ENCODE results near the gene HCN2.
"Not testable (repeated sequence)": the region's sequence is repeated elsewhere in the genome, so short reads cannot be mapped to it uniquely, and the experiment has no call there.

Gene HCN2

GRCh38 chr19:602391-603301, 13.0 kb downstream of the HCN2 start:
- DNase-seq (ENCODE audit: extremely low spot score, insufficient read length, low read depth) (no peak), FAIRE-seq (no peak)

- not testable (repeated sequence) for DNase-seq (ENCODE audit: extremely low spot score, insufficient read length, low read depth); FAIRE-seq
These were observed 13.6 kb downstream of the HCN2 start for GRCh38 chr19:603302-603639.

GRCh38 chr19:603779-604178, 14.1 kb downstream of the HCN2 start:
- not testable (repeated sequence) for FAIRE-seq; DNase-seq (ENCODE audit: extremely low spot score, insufficient read length, low read depth)

GRCh38 chr19:604355-604754, 14.7 kb downstream of the HCN2 start:
- FAIRE-seq, result no peak
- no peak for DNase-seq (ENCODE audit: extremely low spot score, insufficient read length, low read depth)

- not testable (repeated sequence) for FAIRE-seq; DNase-seq (ENCODE audit: extremely low spot score, insufficient read length, low read depth)
These were observed 15.6 kb downstream of the HCN2 start for GRCh38 chr19:605061-605971.

- FAIRE-seq, result no peak
- no peak for DNase-seq (ENCODE audit: extremely low spot score, insufficient read length, low read depth)
These were observed 17.8 kb downstream of the HCN2 start for GRCh38 chr19:607301-608154.

GRCh38 chr19:608155-609003, 18.7 kb downstream of the HCN2 start:
- DNase-seq (ENCODE audit: extremely low spot score, insufficient read length, low read depth), result no peak
- FAIRE-seq, result no peak

GRCh38 chr19:609004-609346, 19.3 kb downstream of the HCN2 start:
- DNase-seq (ENCODE audit: extremely low spot score, insufficient read length, low read depth) (no peak), FAIRE-seq (no peak)

GRCh38 chr19:610071-610800, 20.6 kb downstream of the HCN2 start:
- FAIRE-seq (no peak), DNase-seq (ENCODE audit: extremely low spot score, insufficient read length, low read depth) (no peak)

GRCh38 chr19:610801-611480, 21.3 kb downstream of the HCN2 start:
- FAIRE-seq (peak; percentile 80), DNase-seq (ENCODE audit: extremely low spot score, insufficient read length, low read depth) (no peak)

GRCh38 chr19:611481-611868, 21.8 kb downstream of the HCN2 start:
- FAIRE-seq, result peak; percentile 60
- DNase-seq (ENCODE audit: extremely low spot score, insufficient read length, low read depth), result no peak

GRCh38 chr19:612941-613340, 23.3 kb downstream of the HCN2 start:
- DNase-seq (ENCODE audit: extremely low spot score, insufficient read length, low read depth) (no peak), FAIRE-seq (no peak)

- no peak for FAIRE-seq
- DNase-seq (ENCODE audit: extremely low spot score, insufficient read length, low read depth), result no peak
These were observed 24.3 kb downstream of the HCN2 start for GRCh38 chr19:613732-614567.

GRCh38 chr19:615619-616018, 25.9 kb downstream of the HCN2 start:
- DNase-seq (ENCODE audit: extremely low spot score, insufficient read length, low read depth) (no peak), FAIRE-seq (no peak)

GRCh38 chr19:616062-616700, 26.5 kb downstream of the HCN2 start:
- no peak for DNase-seq (ENCODE audit: extremely low spot score, insufficient read length, low read depth)
- no peak for FAIRE-seq

GRCh38 chr19:616747-617526, 27.3 kb downstream of the HCN2 start:
- no peak for FAIRE-seq

More at GRCh38 chr19:616747-617526, 27.3 kb downstream of the HCN2 start:
- no peak for DNase-seq (ENCODE audit: extremely low spot score, insufficient read length, low read depth)
